ENCODE measurements around the gene HOATZ.
A peak's percentile ranks its signal among the peaks of the same experiment; 100 is the strongest.

The HOATZ gene

DNA sequence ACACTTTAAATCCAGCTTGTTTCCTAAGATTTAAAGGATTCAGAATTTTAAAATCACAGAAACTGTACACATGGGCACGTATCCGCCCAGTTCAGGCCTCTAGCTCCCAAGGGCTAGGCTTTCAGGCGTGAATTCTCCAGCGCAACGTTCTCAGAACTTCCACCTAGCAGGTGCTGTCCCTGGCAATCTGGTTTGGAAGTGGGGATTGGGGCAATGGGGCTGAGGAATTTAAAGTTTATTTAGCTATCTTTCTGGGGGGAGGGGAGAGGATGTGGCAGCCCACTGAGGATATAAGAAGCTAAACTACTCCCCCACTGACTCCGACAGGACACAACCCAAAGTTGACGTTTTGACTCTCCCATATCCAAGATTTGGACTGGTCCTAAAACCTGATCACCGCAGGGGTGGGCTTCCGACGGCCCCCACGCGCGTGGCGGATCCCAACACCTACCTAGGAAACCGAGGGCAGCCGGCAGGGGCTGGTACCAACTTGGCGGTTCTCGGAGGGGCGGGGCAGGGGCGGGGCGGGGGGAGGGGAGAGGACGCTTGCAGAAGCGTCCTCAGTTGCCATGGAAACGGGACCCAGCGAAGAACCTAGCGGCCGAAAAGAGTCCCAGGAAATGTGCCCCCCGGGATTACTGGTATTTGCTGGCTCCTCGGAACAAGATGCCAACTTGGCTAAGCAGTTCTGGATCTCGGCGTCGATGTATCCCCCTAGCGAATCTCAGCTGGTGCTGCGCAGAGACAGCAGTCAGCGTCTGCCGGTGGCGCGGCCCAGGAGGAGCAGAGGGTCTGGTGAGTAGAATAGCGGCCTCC, at the start of gene HOATZ:
Gene HOATZ (plus strand): TSS at position 563 of the 816 bp plus-strand sequence. CDS start 7 bp downstream, at position 570.
- DNase-seq: no peak
- no peak within 1 kb of the TSS for H3K27ac ChIP-seq
- no peaks in the 10 kb centered on the region for H3K9me3 ChIP-seq (ENCODE audit: severe bottlenecking)
- H3K27me3 ChIP-seq (ENCODE audit: insufficient read depth, low read depth, severe bottlenecking): no peaks in the 10 kb centered on the region
- TF ChIP-seq, protein P1, sequence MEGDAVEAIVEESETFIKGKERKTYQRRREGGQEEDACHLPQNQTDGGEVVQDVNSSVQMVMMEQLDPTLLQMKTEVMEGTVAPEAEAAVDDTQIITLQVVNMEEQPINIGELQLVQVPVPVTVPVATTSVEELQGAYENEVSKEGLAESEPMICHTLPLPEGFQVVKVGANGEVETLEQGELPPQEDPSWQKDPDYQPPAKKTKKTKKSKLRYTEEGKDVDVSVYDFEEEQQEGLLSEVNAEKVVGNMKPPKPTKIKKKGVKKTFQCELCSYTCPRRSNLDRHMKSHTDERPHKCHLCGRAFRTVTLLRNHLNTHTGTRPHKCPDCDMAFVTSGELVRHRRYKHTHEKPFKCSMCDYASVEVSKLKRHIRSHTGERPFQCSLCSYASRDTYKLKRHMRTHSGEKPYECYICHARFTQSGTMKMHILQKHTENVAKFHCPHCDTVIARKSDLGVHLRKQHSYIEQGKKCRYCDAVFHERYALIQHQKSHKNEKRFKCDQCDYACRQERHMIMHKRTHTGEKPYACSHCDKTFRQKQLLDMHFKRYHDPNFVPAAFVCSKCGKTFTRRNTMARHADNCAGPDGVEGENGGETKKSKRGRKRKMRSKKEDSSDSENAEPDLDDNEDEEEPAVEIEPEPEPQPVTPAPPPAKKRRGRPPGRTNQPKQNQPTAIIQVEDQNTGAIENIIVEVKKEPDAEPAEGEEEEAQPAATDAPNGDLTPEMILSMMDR (IDR thresholded peaks at IDR 0.05; ENCODE audit: low read depth, low read length): no peak
- H3K4me3 ChIP-seq (ENCODE audit: low read depth, low read length): no peak within 1 kb of the TSS
- no peaks in the 10 kb centered on the region for H3K36me3 ChIP-seq

DNA sequence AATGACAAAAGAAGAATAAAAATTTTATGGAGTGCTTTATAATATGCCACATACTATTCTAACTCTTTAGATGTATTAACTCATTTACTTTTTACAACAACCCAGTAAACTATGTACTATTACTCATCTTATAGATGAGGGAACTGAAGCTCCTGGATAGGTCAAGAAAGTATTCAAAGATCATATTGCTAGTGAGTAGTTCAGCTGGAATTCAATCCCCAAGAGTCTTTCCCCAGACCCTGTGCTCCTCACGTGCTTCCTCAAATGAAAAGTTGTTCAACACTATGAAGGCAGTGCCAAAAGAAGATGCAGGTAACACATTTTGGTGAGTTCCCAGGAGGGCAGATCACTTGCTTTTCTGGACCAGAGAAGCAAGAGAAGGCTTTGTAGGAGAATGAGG, 49.2 kb upstream of the HOATZ start:
- Histone ChIP-seq H3K36me3 (no peaks in the 10 kb centered on the region), H3K9me3 (ENCODE audit: severe bottlenecking) (no peaks in the 10 kb centered on the region), H3K4me3 (ENCODE audit: low read depth, low read length) (no peak overlapping the region), H3K27ac (no peak overlapping the region), H3K27me3 (ENCODE audit: insufficient read depth, low read depth, severe bottlenecking) (no peaks in the 10 kb centered on the region)
- no peak for DNase-seq
- TF ChIP-seq, protein P1 (IDR thresholded peaks at IDR 0.05; ENCODE audit: low read depth, low read length): no peak

DNA sequence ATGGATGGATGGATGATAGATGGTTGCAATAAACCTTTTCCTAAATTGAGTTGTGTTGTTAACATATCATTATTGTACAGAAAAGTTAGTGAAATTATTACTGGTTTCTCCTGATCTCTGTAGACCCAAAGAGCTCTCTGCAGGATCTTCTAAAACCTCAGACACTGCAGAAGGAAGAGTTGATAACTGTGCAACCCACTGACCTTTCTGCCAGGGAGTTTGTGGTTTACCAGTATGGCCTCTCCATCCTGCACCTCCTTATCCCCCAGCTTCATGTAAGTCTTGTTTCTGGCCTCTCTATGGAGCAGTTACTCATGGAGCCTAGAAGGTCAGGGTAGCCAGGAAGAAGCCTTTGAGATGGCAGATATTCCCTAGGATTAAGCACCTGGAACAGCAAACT, 48.0 kb upstream of the HOATZ start:
- TF ChIP-seq, protein P1 (IDR thresholded peaks at IDR 0.05; ENCODE audit: low read depth, low read length): no peak
- no peak for DNase-seq
- H3K27me3 ChIP-seq (ENCODE audit: insufficient read depth, low read depth, severe bottlenecking): no peaks in the 10 kb centered on the region
- no peaks in the 10 kb centered on the region for H3K36me3 ChIP-seq
- H3K4me3 ChIP-seq (ENCODE audit: low read depth, low read length): no peak overlapping the region
- no peaks in the 10 kb centered on the region for H3K9me3 ChIP-seq (ENCODE audit: severe bottlenecking)
- H3K27ac ChIP-seq: no peak overlapping the region

DNA sequence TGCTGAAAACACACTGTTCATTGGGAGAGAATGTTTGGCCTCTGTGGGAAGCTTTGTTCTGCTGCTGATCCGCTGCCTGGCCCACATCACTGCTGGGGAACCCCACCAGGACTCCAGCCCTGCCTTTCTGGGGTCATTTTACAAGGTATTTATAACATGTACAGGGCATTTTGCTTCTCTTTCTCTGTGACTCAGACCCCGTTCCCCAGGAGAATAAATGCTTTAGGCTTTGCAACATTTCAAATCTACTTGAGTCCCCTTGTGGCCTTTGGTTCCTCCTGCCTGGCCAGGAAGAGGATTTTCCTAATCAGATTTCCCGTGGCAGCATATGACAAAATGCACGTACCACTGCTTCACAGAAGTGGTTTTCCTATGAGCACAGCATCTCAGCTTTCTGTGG, 45.4 kb upstream of the HOATZ start:
- Histone ChIP-seq H3K4me3 (ENCODE audit: low read depth, low read length) (no peak overlapping the region), H3K27me3 (ENCODE audit: insufficient read depth, low read depth, severe bottlenecking) (no peaks in the 10 kb centered on the region), H3K9me3 (ENCODE audit: severe bottlenecking) (no peaks in the 10 kb centered on the region), H3K36me3 (no peaks in the 10 kb centered on the region), H3K27ac (peak overlapping the region; percentile 42; the same call in 1 of the 2 replicates)
- peak; percentile 40 for DNase-seq
- TF ChIP-seq, protein P1 (IDR thresholded peaks at IDR 0.05; ENCODE audit: low read depth, low read length): no peak

DNA sequence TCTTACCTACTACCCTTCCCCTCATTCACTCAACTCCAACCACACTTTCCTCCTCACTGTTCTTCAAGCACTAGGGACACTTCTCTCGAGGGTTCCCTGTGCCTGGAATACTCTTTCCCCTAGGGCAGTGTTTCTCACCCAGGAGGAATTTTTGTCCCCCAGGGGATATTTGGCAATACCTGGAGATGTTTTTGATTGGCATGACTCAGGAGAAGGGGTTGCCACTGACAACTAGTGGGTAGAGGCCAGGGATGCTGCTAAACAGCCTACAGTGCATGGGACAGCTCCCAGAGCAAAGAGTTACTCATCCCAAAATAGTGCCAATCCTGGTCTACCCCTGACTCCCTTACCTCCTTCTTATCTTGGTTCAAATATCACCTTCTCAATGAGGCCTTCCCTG, 42.4 kb upstream of the HOATZ start:
- Histone ChIP-seq H3K4me3 (ENCODE audit: low read depth, low read length) (no peak overlapping the region), H3K27me3 (ENCODE audit: insufficient read depth, low read depth, severe bottlenecking) (no peaks in the 10 kb centered on the region), H3K27ac (no peak overlapping the region), H3K9me3 (ENCODE audit: severe bottlenecking) (peaks cover 7% of the 10 kb centered on the region), H3K36me3 (no peaks in the 10 kb centered on the region)
- DNase-seq: no peak
- TF ChIP-seq, protein P1 (IDR thresholded peaks at IDR 0.05; ENCODE audit: low read depth, low read length): no peak
